ENCODE data around the gene SKA1.
"Not testable (repeated sequence)": the region's sequence is repeated elsewhere in the genome, so short reads cannot be mapped to it uniquely, and the experiment has no call there.

SKA1 gene

DNA sequence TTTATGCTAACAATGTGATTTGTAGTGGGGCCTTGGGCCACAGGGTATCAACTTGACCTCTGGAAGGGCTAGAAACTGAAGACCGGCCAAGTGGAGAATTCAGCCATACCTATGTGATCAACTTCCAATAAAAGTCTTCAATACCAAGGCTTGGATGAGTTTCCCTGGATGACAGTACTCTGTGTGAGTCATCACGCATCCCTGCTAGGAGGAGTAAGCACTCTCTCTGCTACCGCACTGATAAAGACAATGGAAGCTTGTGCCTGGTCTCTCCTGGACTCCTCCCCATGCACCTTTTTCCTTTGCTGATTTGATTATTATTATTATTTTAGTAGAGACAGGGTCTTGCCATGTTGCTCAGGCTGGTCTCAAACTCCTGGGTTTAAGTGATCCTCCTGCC, 58.1 kb downstream of the SKA1 start:
- no peaks in the 10 kb centered on the region for H3K4me1 ChIP-seq (ENCODE audit: low read depth, poor library complexity, severe bottlenecking)
- TF ChIP-seq, protein P1, sequence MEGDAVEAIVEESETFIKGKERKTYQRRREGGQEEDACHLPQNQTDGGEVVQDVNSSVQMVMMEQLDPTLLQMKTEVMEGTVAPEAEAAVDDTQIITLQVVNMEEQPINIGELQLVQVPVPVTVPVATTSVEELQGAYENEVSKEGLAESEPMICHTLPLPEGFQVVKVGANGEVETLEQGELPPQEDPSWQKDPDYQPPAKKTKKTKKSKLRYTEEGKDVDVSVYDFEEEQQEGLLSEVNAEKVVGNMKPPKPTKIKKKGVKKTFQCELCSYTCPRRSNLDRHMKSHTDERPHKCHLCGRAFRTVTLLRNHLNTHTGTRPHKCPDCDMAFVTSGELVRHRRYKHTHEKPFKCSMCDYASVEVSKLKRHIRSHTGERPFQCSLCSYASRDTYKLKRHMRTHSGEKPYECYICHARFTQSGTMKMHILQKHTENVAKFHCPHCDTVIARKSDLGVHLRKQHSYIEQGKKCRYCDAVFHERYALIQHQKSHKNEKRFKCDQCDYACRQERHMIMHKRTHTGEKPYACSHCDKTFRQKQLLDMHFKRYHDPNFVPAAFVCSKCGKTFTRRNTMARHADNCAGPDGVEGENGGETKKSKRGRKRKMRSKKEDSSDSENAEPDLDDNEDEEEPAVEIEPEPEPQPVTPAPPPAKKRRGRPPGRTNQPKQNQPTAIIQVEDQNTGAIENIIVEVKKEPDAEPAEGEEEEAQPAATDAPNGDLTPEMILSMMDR (conservative IDR thresholded peaks at IDR 0.05; ENCODE audit: low read depth, low read length): no peak
- no peaks in the 10 kb centered on the region for H3K79me2 ChIP-seq (ENCODE audit: insufficient read depth, low read depth)
- no peak overlapping the region for H3K27ac ChIP-seq
- no peaks in the 10 kb centered on the region for H3K36me3 ChIP-seq (ENCODE audit: insufficient read depth)
- H2AFZ ChIP-seq (ENCODE audit: low read depth): no peak overlapping the region
- H3K27me3 ChIP-seq (ENCODE audit: insufficient read depth, low read depth): no peaks in the 10 kb centered on the region
- H4K20me1 ChIP-seq (ENCODE audit: insufficient read depth): no peaks in the 10 kb centered on the region
- no peak overlapping the region for H3K9ac ChIP-seq
- no peak overlapping the region for H3K4me2 ChIP-seq
- no peak overlapping the region for H3K4me3 ChIP-seq (IDR thresholded peaks at IDR 0.05; ENCODE audit: insufficient read depth, low read depth, low read length)

DNA sequence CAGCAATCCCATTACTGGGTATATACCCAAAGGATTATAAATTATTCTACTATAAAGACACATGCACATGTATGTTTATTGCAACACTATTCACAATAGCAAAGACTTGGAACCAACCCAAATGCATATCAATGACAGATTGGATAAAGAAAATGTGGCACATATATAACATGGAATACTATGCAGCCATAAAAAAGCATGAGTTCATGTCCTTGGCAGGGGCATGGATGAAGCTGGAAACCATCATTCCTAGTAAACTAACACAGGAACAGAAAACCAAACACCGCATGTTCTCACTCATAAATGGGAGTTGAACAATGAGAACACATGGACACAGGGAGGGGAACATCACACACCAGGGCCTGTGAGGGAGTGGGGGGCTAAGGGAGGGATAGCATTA, 61.9 kb downstream of the SKA1 start:
- H3K27ac ChIP-seq; H2AFZ ChIP-seq (ENCODE audit: low read depth); H3K4me1 ChIP-seq (ENCODE audit: low read depth, poor library complexity, severe bottlenecking); H3K36me3 ChIP-seq (ENCODE audit: insufficient read depth); H3K27me3 ChIP-seq (ENCODE audit: insufficient read depth, low read depth); H3K4me2 ChIP-seq; H3K4me3 ChIP-seq (IDR thresholded peaks at IDR 0.05; ENCODE audit: insufficient read depth, low read depth, low read length); H3K79me2 ChIP-seq (ENCODE audit: insufficient read depth, low read depth); H3K9ac ChIP-seq; H4K20me1 ChIP-seq (ENCODE audit: insufficient read depth): not testable (repeated sequence)

DNA sequence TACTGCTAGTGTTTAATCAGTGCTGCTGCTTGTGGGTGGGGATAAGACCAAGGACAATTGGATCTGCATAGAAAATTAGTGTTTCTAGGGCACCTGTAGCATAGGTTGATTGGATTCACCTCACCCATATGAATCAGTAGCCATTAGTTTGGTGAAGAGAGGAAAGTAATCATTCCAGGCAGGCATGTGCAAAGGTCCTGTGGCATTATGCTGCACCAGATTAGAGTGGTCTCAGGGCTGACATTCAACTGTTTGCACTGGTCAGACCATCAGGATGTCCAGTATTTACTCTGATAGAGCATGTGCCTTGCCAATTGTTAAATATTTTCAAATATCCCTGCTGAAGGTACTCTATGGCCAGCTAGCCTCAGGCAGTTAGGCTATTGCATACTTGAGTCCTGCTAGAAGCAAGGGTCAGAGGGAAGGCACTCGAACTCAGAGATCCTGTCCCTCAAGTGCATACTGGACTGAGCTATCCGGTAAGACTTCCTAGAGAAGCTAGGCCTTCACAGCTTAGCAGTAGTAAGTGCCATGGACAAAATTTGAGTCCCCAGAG, 64.7 kb downstream of the SKA1 start:
- H3K79me2 ChIP-seq (ENCODE audit: insufficient read depth, low read depth): no peaks in the 10 kb centered on the region
- H3K27ac ChIP-seq: no peak overlapping the region
- no peak overlapping the region for H3K4me3 ChIP-seq (IDR thresholded peaks at IDR 0.05; ENCODE audit: insufficient read depth, low read depth, low read length)
- TF ChIP-seq, protein P1 (conservative IDR thresholded peaks at IDR 0.05; ENCODE audit: low read depth, low read length): no peak
- no peaks in the 10 kb centered on the region for H4K20me1 ChIP-seq (ENCODE audit: insufficient read depth)
- H3K9ac ChIP-seq: no peak overlapping the region
- no peak overlapping the region for H2AFZ ChIP-seq (ENCODE audit: low read depth)
- no peaks in the 10 kb centered on the region for H3K27me3 ChIP-seq (ENCODE audit: insufficient read depth, low read depth)
- no peaks in the 10 kb centered on the region for H3K4me1 ChIP-seq (ENCODE audit: low read depth, poor library complexity, severe bottlenecking)
- H3K36me3 ChIP-seq (ENCODE audit: insufficient read depth): no peaks in the 10 kb centered on the region
- no peak overlapping the region for H3K4me2 ChIP-seq

DNA sequence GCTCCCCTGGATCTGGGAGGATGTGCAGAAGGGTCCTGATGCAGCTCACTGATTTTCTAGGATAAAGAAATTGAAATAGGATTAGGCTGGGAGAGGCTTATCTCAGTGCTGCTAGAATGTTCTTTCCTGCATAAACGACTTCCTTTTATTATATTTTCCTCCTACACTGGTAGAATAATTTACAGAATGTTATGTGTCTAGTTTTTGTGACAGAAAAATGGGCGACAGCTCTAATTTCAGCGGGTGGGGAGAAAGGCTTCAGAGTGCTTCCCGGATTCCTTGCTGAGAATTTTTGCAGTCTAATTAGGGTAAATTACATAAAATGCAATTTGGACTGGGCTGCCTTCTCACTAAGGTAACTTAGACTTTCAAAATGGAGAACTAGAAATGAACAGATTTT, 66.2 kb downstream of the SKA1 start:
- Histone ChIP-seq H3K79me2 (ENCODE audit: insufficient read depth, low read depth) (no peaks in the 10 kb centered on the region), H3K36me3 (ENCODE audit: insufficient read depth) (no peaks in the 10 kb centered on the region), H3K27me3 (ENCODE audit: insufficient read depth, low read depth) (no peaks in the 10 kb centered on the region), H3K4me3 (IDR thresholded peaks at IDR 0.05; ENCODE audit: insufficient read depth, low read depth, low read length) (no peak overlapping the region), H4K20me1 (ENCODE audit: insufficient read depth) (no peaks in the 10 kb centered on the region), H2AFZ (ENCODE audit: low read depth) (no peak overlapping the region), H3K9ac (no peak overlapping the region), H3K4me2 (no peak overlapping the region), H3K4me1 (ENCODE audit: low read depth, poor library complexity, severe bottlenecking) (no peaks in the 10 kb centered on the region), H3K27ac (no peak overlapping the region)
- TF ChIP-seq, protein P1 (conservative IDR thresholded peaks at IDR 0.05; ENCODE audit: low read depth, low read length): no peak

DNA sequence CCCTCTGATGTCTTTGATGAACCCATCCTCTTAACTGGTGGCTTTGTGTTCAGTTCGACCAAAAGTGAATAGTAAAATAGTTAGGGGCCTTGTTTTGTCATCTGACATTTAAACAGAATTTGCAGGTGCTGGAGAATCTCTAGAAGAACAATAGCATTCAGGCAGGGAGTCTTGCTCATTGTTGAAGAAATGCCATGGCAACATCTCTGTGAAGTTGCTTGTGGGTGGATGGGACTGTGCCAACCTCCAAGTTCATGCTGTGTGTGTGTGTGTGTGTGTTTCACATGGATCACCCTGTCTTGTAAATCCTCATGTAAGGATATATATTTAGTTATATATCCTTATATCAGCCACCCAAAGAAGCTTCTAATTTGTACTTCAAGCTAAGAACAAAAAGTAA, 66.7 kb downstream of the SKA1 start:
- H3K4me3 ChIP-seq (IDR thresholded peaks at IDR 0.05; ENCODE audit: insufficient read depth, low read depth, low read length): no peak overlapping the region
- no peaks in the 10 kb centered on the region for H3K79me2 ChIP-seq (ENCODE audit: insufficient read depth, low read depth)
- H3K4me2 ChIP-seq: no peak overlapping the region
- H3K27ac ChIP-seq: no peak overlapping the region
- TF ChIP-seq, protein P1 (conservative IDR thresholded peaks at IDR 0.05; ENCODE audit: low read depth, low read length): no peak
- H3K36me3 ChIP-seq (ENCODE audit: insufficient read depth): no peaks in the 10 kb centered on the region
- H2AFZ ChIP-seq (ENCODE audit: low read depth): no peak overlapping the region
- no peaks in the 10 kb centered on the region for H3K4me1 ChIP-seq (ENCODE audit: low read depth, poor library complexity, severe bottlenecking)
- H3K9ac ChIP-seq: no peak overlapping the region
- H4K20me1 ChIP-seq (ENCODE audit: insufficient read depth): no peaks in the 10 kb centered on the region
- H3K27me3 ChIP-seq (ENCODE audit: insufficient read depth, low read depth): no peaks in the 10 kb centered on the region

Data from KMS-11 (cell line).